GM23338 (cell line): ENCODE data around the gene GPHN. TPM values are rescaled to one million over a fixed set of nuclear protein-coding genes. Genes with fewer than 3 reads are reported as not detected.

ENCODE experiments used
- ATAC-seq: fragments of 200-7000 bp; cut with Tn5 transposase; 3 replicates; pipeline ENCODE4 v1.9.1; 2020
- DNase-seq: peaks from one replicate; pipeline ENCODE4 v3.0.0-alpha.2; 2015; ENCODE audit warnings: low spot score
- H2AFZ ChIP-seq: fragments of 200-600 bp; sonication (generic); 2 replicates; pipeline ENCODE4 v1.8.0; 2016; ENCODE audit warnings: antibody characterized with exemption, mild to moderate bottlenecking, moderate library complexity
- H3F3A ChIP-seq: fragments of 200-600 bp; sonication (generic); replicated peaks from 2 replicates; pipeline ENCODE4 v1.8.0; 2017; ENCODE audit warnings: antibody characterized with exemption, mixed run types, low read depth
- H3K27ac ChIP-seq: fragments of 200-600 bp; sonication (generic); 2 replicates; pipeline ENCODE4 v1.6.1; 2016; ENCODE audit warnings: low read depth
- H3K27me3 ChIP-seq: fragments of 200-600 bp; sonication (generic); 2 replicates; pipeline ENCODE4 v1.8.0; 2016; ENCODE audit warnings: mild to moderate bottlenecking, mixed run types, moderate library complexity; ENCODE audit not compliant: insufficient read depth
- H3K36me3 ChIP-seq: fragments of 200-600 bp; sonication (generic); 2 replicates; pipeline ENCODE4 v1.8.0; 2016; ENCODE audit warnings: mild to moderate bottlenecking; ENCODE audit not compliant: insufficient read depth
- H3K4me1 ChIP-seq: fragments of 200-600 bp; sonication (generic); 2 replicates; pipeline ENCODE4 v1.8.0; 2016; ENCODE audit warnings: mild to moderate bottlenecking, moderate library complexity; ENCODE audit not compliant: insufficient read depth
- H3K4me2 ChIP-seq: fragments of 200-600 bp; sonication (generic); 2 replicates; pipeline ENCODE4 v1.7.1; 2017; ENCODE audit warnings: mixed run types
- H3K4me3 ChIP-seq: fragments of 200-600 bp; sonication (generic); 2 replicates; pipeline ENCODE4 v1.6.1; 2016; ENCODE audit warnings: mixed run types
- H3K79me2 ChIP-seq: fragments of 200-600 bp; sonication (generic); replicated peaks from 2 replicates; pipeline ENCODE4 v1.8.0; 2017; ENCODE audit warnings: mild to moderate bottlenecking; ENCODE audit not compliant: insufficient read depth
- H3K9me2 ChIP-seq: fragments of 200-600 bp; sonication (generic); 2 replicates; pipeline ENCODE4 v1.8.0; 2017; ENCODE audit not compliant: insufficient read depth
- H4K20me1 ChIP-seq: fragments of 200-600 bp; sonication (generic); replicated peaks from 2 replicates; pipeline ENCODE4 v1.8.0; 2017; ENCODE audit warnings: mild to moderate bottlenecking; ENCODE audit not compliant: insufficient read depth
- H3K27ac Mint-ChIP-seq: 2 replicates; pipeline ENCODE4 v1.8.0; 2020; ENCODE audit warnings: inconsistent platforms, mild to moderate bottlenecking, moderate library complexity, mixed read lengths
- H3K27me3 Mint-ChIP-seq: 3 replicates; pipeline ENCODE4 v1.8.0; 2022; ENCODE audit warnings: low read depth, mild to moderate bottlenecking, moderate library complexity, mixed read lengths, inconsistent platforms; ENCODE audit not compliant: insufficient read depth, poor library complexity
- H3K36me3 Mint-ChIP-seq: 3 replicates; pipeline ENCODE4 v1.8.0; 2021; ENCODE audit warnings: low read depth, mild to moderate bottlenecking, inconsistent platforms, moderate library complexity, mixed read lengths
- H3K4me1 Mint-ChIP-seq: 3 replicates; pipeline ENCODE4 v1.8.0; 2020; ENCODE audit warnings: mild to moderate bottlenecking, inconsistent platforms, mixed read lengths
- H3K4me3 Mint-ChIP-seq: 3 replicates; pipeline ENCODE4 v1.8.0; 2021; ENCODE audit warnings: moderate library complexity, mild to moderate bottlenecking, inconsistent platforms, mixed read lengths
- H3K9me3 Mint-ChIP-seq: 3 replicates; pipeline ENCODE4 v1.8.0; 2020; ENCODE audit warnings: moderate library complexity, mild to moderate bottlenecking, inconsistent platforms, mixed read lengths
- CREB1 ChIP-seq: fragments of 250-450 bp; sonication (Bioruptor Pico); IDR thresholded peaks from 2 replicates; pipeline ENCODE4 v1.5.0; 2020; ENCODE audit warnings: low read depth, mild to moderate bottlenecking, moderate library complexity
- EZH2 ChIP-seq: fragments of 200-600 bp; sonication (generic); IDR thresholded peaks from one replicate; pipeline ENCODE4 v1.8.0; 2017; ENCODE audit warnings: antibody characterized with exemption, mild to moderate bottlenecking, low read depth; ENCODE audit not compliant: unreplicated experiment
- EZH2phosphoT487 ChIP-seq: fragments of 200-600 bp; sonication (generic); IDR thresholded peaks from one replicate; pipeline ENCODE4 v1.8.1; 2018; ENCODE audit warnings: antibody characterized with exemption; ENCODE audit not compliant: unreplicated experiment
- JUNB ChIP-seq: IDR thresholded peaks from one replicate; pipeline ENCODE4 v1.6.1; 2016; ENCODE audit warnings: antibody characterized with exemption; ENCODE audit not compliant: unreplicated experiment
- NANOG ChIP-seq: IDR thresholded peaks from 2 replicates; pipeline ENCODE4 v1.6.1; 2016; ENCODE audit warnings: antibody characterized with exemption, borderline replicate concordance
- POLR2AphosphoS5 ChIP-seq: IDR thresholded peaks from 2 replicates; pipeline ENCODE4 v1.6.1; 2016; ENCODE audit warnings: antibody characterized with exemption, low read depth
- REST ChIP-seq: IDR thresholded peaks from one replicate; pipeline ENCODE4 v1.6.1; 2018; ENCODE audit warnings: antibody characterized with exemption; ENCODE audit not compliant: unreplicated experiment
- STAT1 ChIP-seq: IDR thresholded peaks from one replicate; pipeline ENCODE4 v1.6.1; 2016; ENCODE audit warnings: antibody characterized with exemption; ENCODE audit not compliant: unreplicated experiment
- ZNF114 ChIP-seq: fragments of 250-450 bp; sonication (Bioruptor Pico); IDR thresholded peaks from 2 replicates; pipeline ENCODE4 v1.5.0; 2020; ENCODE audit warnings: mild to moderate bottlenecking, moderate library complexity
- ZNF331 ChIP-seq: fragments of 250-450 bp; sonication (Bioruptor Pico); IDR thresholded peaks from 2 replicates; pipeline ENCODE4 v1.5.0; 2020; ENCODE audit warnings: low read depth, mild to moderate bottlenecking, moderate library complexity
- polyA plus RNA-seq: library from polyadenylated mRNA; unstranded; fragments of >200 nt; fragmentation: Nextera tagmentation; extraction: Ambion mirVana; gene quantifications from 2 replicates; pipeline ENCODE4 v1.2.1, GENCODE V29; 2016
- total RNA-seq: library from RNA; depleted of rRNA; stranded (reverse); fragments of >200 nt; shearing (Covaris generic); gene quantifications from 2 replicates; pipeline ENCODE4 v1.2.3, GENCODE V29; 2014
- TF ChIP-seq, protein P1 (sequence below): fragments of 250-450 bp; sonication (Bioruptor Pico); IDR thresholded peaks from 2 replicates; pipeline ENCODE4 v1.5.0; 2020; ENCODE audit warnings: mild to moderate bottlenecking, moderate library complexity
- TF ChIP-seq, protein P2 (sequence below), 2 experiments: fragments of 200-600 bp in 1 of 2; sonication (generic) in 1 of 2; conservative IDR thresholded peaks; 2 replicates each; pipeline versions ENCODE4 v1.5.1 to v1.6.1; 2016 to 2017; ENCODE audit warnings: antibody characterized with exemption in 2 of 2, low read depth in 2 of 2, mild to moderate bottlenecking in 2 of 2, moderate library complexity in 1 of 2
- TF ChIP-seq, protein P3 (sequence below): IDR thresholded peaks from 2 replicates; pipeline ENCODE4 v1.6.1; 2016; ENCODE audit warnings: antibody characterized with exemption

Gene GPHN
- total and polyA plus RNA-seq, 2 experiments from 2014 or later, result 17.6 to 20.6 TPM

- Mint-ChIP-seq H3K4me1 (no peaks in the 10 kb centered on the region), H3K4me3 (no peak overlapping the region), H3K27ac (no peak overlapping the region), H3K36me3 (peaks cover 11% of the 10 kb centered on the region), H3K9me3 (peaks cover 21% of the 10 kb centered on the region), H3K27me3 (peaks cover 3% of the 10 kb centered on the region)
- Histone ChIP-seq H3F3A (no peaks in the 10 kb centered on the region), H3K27ac (no peak overlapping the region), H3K79me2 (no peaks in the 10 kb centered on the region), H3K9me2 (peaks cover 6% of the 10 kb centered on the region; the same call in 1 of the 2 replicates), H3K4me1 (no peaks in the 10 kb centered on the region), H2AFZ (no peak overlapping the region), H3K36me3 (no peaks in the 10 kb centered on the region; the same call in 1 of the 2 replicates), H3K4me2 (no peak overlapping the region), H4K20me1 (no peaks in the 10 kb centered on the region), H3K4me3 (no peak overlapping the region), H3K27me3 (no peaks in the 10 kb centered on the region)
- TF ChIP-seq ZNF331 (no peak), ZNF114 (CRISPR knock-in tag) (no peak), POLR2AphosphoS5 (no peak), JUNB (no peak), NANOG (no peak), CREB1 (no peak), EZH2 (no peak), STAT1 (no peak), EZH2phosphoT487 (no peak), REST (no peak)
- TF ChIP-seq, protein P1, sequence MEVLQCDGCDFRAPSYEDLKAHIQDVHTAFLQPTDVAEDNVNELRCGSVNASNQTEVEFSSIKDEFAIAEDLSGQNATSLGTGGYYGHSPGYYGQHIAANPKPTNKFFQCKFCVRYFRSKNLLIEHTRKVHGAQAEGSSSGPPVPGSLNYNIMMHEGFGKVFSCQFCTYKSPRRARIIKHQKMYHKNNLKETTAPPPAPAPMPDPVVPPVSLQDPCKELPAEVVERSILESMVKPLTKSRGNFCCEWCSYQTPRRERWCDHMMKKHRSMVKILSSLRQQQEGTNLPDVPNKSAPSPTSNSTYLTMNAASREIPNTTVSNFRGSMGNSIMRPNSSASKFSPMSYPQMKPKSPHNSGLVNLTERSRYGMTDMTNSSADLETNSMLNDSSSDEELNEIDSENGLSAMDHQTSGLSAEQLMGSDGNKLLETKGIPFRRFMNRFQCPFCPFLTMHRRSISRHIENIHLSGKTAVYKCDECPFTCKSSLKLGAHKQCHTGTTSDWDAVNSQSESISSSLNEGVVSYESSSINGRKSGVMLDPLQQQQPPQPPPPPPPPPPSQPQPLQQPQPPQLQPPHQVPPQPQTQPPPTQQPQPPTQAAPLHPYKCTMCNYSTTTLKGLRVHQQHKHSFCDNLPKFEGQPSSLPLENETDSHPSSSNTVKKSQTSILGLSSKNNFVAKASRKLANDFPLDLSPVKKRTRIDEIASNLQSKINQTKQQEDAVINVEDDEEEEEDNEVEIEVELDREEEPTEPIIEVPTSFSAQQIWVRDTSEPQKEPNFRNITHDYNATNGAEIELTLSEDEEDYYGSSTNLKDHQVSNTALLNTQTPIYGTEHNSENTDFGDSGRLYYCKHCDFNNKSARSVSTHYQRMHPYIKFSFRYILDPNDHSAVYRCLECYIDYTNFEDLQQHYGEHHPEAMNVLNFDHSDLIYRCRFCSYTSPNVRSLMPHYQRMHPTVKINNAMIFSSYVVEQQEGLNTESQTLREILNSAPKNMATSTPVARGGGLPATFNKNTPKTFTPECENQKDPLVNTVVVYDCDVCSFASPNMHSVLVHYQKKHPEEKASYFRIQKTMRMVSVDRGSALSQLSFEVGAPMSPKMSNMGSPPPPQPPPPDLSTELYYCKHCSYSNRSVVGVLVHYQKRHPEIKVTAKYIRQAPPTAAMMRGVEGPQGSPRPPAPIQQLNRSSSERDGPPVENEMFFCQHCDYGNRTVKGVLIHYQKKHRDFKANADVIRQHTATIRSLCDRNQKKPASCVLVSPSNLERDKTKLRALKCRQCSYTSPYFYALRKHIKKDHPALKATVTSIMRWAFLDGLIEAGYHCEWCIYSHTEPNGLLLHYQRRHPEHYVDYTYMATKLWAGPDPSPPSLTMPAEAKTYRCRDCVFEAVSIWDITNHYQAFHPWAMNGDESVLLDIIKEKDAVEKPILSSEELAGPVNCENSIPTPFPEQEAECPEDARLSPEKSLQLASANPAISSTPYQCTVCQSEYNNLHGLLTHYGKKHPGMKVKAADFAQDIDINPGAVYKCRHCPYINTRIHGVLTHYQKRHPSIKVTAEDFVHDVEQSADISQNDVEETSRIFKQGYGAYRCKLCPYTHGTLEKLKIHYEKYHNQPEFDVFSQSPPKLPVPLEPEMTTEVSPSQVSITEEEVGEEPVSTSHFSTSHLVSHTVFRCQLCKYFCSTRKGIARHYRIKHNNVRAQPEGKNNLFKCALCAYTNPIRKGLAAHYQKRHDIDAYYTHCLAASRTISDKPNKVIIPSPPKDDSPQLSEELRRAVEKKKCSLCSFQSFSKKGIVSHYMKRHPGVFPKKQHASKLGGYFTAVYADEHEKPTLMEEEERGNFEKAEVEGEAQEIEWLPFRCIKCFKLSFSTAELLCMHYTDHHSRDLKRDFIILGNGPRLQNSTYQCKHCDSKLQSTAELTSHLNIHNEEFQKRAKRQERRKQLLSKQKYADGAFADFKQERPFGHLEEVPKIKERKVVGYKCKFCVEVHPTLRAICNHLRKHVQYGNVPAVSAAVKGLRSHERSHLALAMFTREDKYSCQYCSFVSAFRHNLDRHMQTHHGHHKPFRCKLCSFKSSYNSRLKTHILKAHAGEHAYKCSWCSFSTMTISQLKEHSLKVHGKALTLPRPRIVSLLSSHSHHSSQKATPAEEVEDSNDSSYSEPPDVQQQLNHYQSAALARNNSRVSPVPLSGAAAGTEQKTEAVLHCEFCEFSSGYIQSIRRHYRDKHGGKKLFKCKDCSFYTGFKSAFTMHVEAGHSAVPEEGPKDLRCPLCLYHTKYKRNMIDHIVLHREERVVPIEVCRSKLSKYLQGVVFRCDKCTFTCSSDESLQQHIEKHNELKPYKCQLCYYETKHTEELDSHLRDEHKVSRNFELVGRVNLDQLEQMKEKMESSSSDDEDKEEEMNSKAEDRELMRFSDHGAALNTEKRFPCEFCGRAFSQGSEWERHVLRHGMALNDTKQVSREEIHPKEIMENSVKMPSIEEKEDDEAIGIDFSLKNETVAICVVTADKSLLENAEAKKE, result no peak
- TF ChIP-seq, protein P2, sequence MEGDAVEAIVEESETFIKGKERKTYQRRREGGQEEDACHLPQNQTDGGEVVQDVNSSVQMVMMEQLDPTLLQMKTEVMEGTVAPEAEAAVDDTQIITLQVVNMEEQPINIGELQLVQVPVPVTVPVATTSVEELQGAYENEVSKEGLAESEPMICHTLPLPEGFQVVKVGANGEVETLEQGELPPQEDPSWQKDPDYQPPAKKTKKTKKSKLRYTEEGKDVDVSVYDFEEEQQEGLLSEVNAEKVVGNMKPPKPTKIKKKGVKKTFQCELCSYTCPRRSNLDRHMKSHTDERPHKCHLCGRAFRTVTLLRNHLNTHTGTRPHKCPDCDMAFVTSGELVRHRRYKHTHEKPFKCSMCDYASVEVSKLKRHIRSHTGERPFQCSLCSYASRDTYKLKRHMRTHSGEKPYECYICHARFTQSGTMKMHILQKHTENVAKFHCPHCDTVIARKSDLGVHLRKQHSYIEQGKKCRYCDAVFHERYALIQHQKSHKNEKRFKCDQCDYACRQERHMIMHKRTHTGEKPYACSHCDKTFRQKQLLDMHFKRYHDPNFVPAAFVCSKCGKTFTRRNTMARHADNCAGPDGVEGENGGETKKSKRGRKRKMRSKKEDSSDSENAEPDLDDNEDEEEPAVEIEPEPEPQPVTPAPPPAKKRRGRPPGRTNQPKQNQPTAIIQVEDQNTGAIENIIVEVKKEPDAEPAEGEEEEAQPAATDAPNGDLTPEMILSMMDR (conservative IDR thresholded peaks at IDR 0.05; ENCODE audit: low read depth in 2 of 2), result no peak
- TF ChIP-seq, protein P3, sequence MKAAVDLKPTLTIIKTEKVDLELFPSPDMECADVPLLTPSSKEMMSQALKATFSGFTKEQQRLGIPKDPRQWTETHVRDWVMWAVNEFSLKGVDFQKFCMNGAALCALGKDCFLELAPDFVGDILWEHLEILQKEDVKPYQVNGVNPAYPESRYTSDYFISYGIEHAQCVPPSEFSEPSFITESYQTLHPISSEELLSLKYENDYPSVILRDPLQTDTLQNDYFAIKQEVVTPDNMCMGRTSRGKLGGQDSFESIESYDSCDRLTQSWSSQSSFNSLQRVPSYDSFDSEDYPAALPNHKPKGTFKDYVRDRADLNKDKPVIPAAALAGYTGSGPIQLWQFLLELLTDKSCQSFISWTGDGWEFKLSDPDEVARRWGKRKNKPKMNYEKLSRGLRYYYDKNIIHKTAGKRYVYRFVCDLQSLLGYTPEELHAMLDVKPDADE, result no peak
- DNase-seq (no peak), ATAC-seq (no peak)
Observed at GRCh38 chr14:66476964-66477363, 31.0 kb upstream of the GPHN start.
